Ovary (tissue), 3 donors: Measurements from ENCODE around the gene ACER3.

Source experiments
- CTCF ChIP-seq, 3 donors: fragments of 450-650 bp in 2 of 3; fragments of 200-600 bp in 1 of 3; IDR thresholded peaks; one replicate each; pipeline versions ENCODE4 v1.5.1 to v1.8.0; 2016 to 2022; ENCODE audit warnings: antibody characterized with exemption in 3 of 3, mild to moderate bottlenecking in 1 of 3
- EP300 ChIP-seq: sonication (generic); formaldehyde crosslinking; IDR thresholded peaks from one replicate; pipeline ENCODE4 v1.6.1; 2017; ENCODE audit warnings: antibody characterized with exemption
- POLR2A ChIP-seq: fragments of 450-650 bp; IDR thresholded peaks from one replicate; pipeline ENCODE4 v1.6.1; 2017; ENCODE audit warnings: antibody characterized with exemption, mild to moderate bottlenecking, moderate library complexity
- donor health status: DM: no; HTN: no; CAD: no.

DNA sequence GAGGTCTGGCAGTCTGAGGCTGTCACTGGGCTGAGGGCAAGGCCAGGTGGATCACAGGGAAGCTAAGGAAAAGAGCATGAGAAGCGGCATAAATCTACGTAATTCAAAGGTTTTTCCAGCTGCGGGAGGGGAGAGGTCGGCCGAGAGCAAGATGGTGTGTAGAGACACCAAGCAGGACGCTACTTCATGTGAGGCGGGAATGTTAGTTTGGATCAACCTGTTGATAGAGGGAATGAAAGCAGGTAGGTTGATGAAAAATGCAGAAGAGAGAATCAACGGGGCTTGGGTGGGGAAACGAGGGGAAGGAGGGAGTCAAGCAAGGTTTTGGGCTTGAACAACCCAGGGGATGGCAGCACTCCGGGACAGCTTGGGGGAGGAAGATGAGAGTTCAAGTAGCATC, 176.3 kb downstream of the ACER3 start:
- TF ChIP-seq CTCF (IDR thresholded peaks at IDR 0.05) (no peak), EP300 (no peak), POLR2A (no peak)
